LNCaP clone FGC (cell line): ENCODE measurements around the gene CEBPZOS.
A peak's percentile ranks its signal among the peaks of the same experiment; 100 is the strongest.

ENCODE experiments used
- DNase-seq: peaks from one replicate; pipeline ENCODE4 v3.0.0-alpha.2; 2011; ENCODE audit warnings: low read depth
- H3K4me3 ChIP-seq: 2 replicates; pipeline ENCODE4 v1.5.1; 2011; ENCODE audit warnings: mild to moderate bottlenecking, low read depth, low read length, control low read depth
- CTCF ChIP-seq: IDR thresholded peaks from 2 replicates; pipeline ENCODE4 v1.5.1; 2012; ENCODE audit warnings: mild to moderate bottlenecking; ENCODE audit not compliant: control insufficient read depth, insufficient read depth; ENCODE audit errors: extremely low read depth

Gene CEBPZOS

GRCh38 chr2:37156857-37157714 lies 39.2 kb upstream of the CEBPZOS start, which contains the start of gene EIF2AK2:
EIF2AK2 (minus strand) TSS chr2:37156980; CDS start chr2:37147806, 9,174 bp downstream.
- TF ChIP-seq CTCF, result no peak
- H3K4me3 ChIP-seq, result peak within 1 kb of the TSS; percentile 76
- no peak for DNase-seq

DNA sequence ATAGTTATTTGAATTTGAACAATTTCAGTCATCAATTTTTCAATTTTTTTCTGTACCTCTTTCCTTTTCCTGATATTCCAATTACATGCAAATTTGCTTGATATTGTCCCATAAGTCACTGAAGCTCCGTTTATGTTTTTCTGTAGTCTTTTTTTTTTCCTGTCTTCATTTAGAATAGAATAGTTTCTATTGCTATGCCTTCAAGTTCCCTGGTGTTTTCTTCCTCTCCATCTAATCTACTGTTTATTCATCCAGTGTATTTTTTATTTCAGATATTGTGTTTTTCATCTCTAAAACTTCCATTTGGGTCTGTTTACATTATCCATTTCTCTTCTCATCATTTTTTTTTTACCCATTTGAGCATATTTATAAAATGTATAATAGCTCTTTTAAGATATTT lies 31.5 kb upstream of the CEBPZOS start:
- TF ChIP-seq CTCF, result no peak
- H3K4me3 ChIP-seq, result no peak overlapping the region
- no peak for DNase-seq

DNA sequence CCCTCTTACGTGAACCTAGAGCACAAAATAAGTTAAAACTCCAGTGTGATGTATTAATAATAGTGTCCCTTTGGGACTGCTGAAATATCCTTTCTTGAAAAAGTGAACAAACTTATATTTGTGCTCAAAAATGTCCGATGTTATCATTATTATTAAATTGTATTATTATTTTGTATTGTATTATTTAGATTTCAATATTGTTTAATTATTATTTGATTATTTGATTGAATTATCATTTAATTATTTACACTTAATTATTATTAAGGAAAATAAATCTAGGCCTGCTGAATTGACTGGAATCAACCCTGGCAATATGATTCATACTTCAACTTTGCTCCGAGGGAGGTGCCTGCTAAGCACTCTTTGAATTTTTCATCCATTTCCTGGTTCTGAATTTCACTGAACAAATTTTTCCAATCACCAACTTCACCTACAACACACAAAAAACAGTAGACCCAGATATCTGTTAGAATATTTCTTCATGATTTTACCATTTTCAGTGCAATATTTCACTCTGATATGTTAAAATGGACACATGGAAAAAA lies 28.6 kb upstream of the CEBPZOS start:
- TF ChIP-seq CTCF, result no peak
- no peak overlapping the region for H3K4me3 ChIP-seq

DNA sequence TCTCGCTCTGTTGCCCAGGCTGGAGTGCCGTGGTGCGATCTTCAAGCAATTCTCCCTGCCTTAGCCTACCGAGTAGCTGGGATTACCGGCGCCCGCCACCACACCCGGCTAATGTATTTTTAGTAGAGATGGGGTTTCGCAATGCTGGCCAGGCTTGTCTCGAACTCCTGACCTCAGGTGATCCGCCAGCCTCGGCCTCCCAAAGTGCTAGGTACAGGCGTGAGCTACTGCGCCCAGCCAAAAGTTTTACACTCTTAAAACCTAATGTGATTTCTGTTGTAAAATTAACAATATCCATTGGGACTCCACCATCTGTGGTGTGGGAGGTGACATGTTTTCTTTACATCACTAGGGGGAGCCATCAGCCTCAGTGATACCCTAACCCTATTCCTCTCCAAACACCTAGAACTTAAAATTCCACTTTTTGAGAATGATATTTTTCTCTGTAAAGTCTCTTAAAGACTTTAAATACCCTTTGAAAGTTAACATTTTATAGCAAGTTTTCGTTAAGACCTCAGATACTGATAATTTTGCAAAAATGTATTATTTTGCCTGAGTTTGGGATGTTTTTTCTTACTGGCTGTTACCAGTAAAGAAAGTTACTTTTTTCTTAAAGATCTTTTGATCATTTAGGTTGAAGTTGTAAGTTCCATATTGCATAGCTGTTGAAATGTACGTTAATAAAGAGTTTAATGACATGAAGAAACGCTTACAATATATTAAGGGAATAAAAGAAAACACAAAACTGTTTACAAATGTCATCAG lies 27.9 kb upstream of the CEBPZOS start:
- H3K4me3 ChIP-seq, result no peak overlapping the region
- peak; percentile 69 for TF ChIP-seq CTCF
- no peak for DNase-seq

More for the DNA sequence above, 28.6 kb upstream of the CEBPZOS start:
- DNase-seq, result no peak

GRCh38 chr2:37171624-37171950 lies 24.7 kb upstream of the CEBPZOS start:
- DNase-seq, result no peak
- no peak overlapping the region for H3K4me3 ChIP-seq
- TF ChIP-seq CTCF, result no peak

- no peak for TF ChIP-seq CTCF
- no peak overlapping the region for H3K4me3 ChIP-seq
- DNase-seq, result no peak
Measured at GRCh38 chr2:37173741-37174140, 22.6 kb upstream of the CEBPZOS start.
